Measurements from ENCODE around the gene FAM13C. TPM values are rescaled to one million over a fixed set of nuclear protein-coding genes. Genes with fewer than 3 reads are reported as not detected.

The FAM13C gene
- total and polyA plus RNA-seq, 9 of the 15 experiments (the other 6 are each of a cell fraction or from before 2014, with no cell fraction given), result not detected

GRCh38 chr10:59266321-59266720, 96.0 kb downstream of the FAM13C start:
- intact Hi-C loops (cut with micrococcal nuclease) (no loop called here), in situ Hi-C loops (cut with MboI) (no loop called here)
- no peak overlapping the region for H3K9ac ChIP-seq (ENCODE audit: insufficient read depth in 1 of 2, low read depth in 2 of 2, low read length in 2 of 2)
- DNase-seq (ENCODE audit: extremely low read depth in 1 of 4, low spot score in 3 of 4) (no peak), ATAC-seq (no peak), FAIRE-seq (no peak)
- no peaks in the 10 kb centered on the region for H3K36me3 ChIP-seq (ENCODE audit: control insufficient read depth, insufficient read depth, low read length)
- H3K27ac ChIP-seq (ENCODE audit: extremely low read depth, low read depth, low read length), result no peak overlapping the region
- no peaks in the 10 kb centered on the region for H3K9me1 ChIP-seq (ENCODE audit: control insufficient read depth, insufficient read depth, low read length)
- no peak overlapping the region for H2AFZ ChIP-seq (ENCODE audit: low read depth, low read length)
- H3K27me3 ChIP-seq (ENCODE audit: control insufficient read depth in 2 of 2, insufficient read depth in 2 of 2, low read length in 2 of 2), result no peaks in the 10 kb centered on the region
- no peak overlapping the region for H3K4me2 ChIP-seq (ENCODE audit: insufficient read depth, low read length)
- no peaks in the 10 kb centered on the region for H4K20me1 ChIP-seq (replicated peaks; ENCODE audit: control insufficient read depth, insufficient read depth, low read length)
- whole genome bisulfite sequencing (ENCODE audit: insufficient coverage, low coverage, missing lambda C conversion rate), result 2% methylated on average over 3 of the region's 3 CpGs
- CTCF ChIA-PET (ENCODE audit: low intra/inter-chr PET ratio), result interaction anchor here (1.1 kb wide), 1 partner anchor 9 kb away, joined by 3 read pairs; no protein-coding TSS in a partner anchor
- POLR2A ChIA-PET, result no interaction called here
- no peak overlapping the region for H3K4me3 ChIP-seq
- H3K9me3 ChIP-seq (replicated peaks; ENCODE audit: control insufficient read depth, insufficient read depth, low read depth, low read length), result no peaks in the 10 kb centered on the region; the same call in 1 of the 2 replicates
- no peaks in the 10 kb centered on the region for H3K4me1 ChIP-seq (replicated peaks in 1 of 2; ENCODE audit: control insufficient read depth in 2 of 2, insufficient read depth in 2 of 2, low read length in 2 of 2)
- no peaks in the 10 kb centered on the region for H3K79me2 ChIP-seq (ENCODE audit: control insufficient read depth, insufficient read depth, low read length)
- no TSS peak for BruUV-seq (replicated peaks)
- TF ChIP-seq AFF1 (IDR thresholded peaks at IDR 0.05; ENCODE audit: low read depth in 1 of 2, partially characterized antibody in 2 of 2), result no peak
- TF ChIP-seq KDM1A (IDR thresholded peaks at IDR 0.05), result no peak
- TF ChIP-seq BMI1 (IDR thresholded peaks at IDR 0.05; ENCODE audit: low read length), result no peak
- TF ChIP-seq C11orf30 (IDR thresholded peaks at IDR 0.05; ENCODE audit: low read depth), result no peak
- TF ChIP-seq ZNF778 (CRISPR knock-in tag; IDR thresholded peaks at IDR 0.05), result no peak
- TF ChIP-seq MEIS2 (IDR thresholded peaks at IDR 0.05; ENCODE audit: partially characterized antibody), result no peak
- TF ChIP-seq TBP (optimal IDR thresholded peaks at IDR 0.05; ENCODE audit: low read depth, low read length), result no peak
- TF ChIP-seq RFX5 (IDR thresholded peaks at IDR 0.05; ENCODE audit: low read depth, low read length), result no peak
- TF ChIP-seq FOXO4 (CRISPR knock-in tag; IDR thresholded peaks at IDR 0.05), result no peak
- no peak for TF ChIP-seq NFE2 (IDR thresholded peaks at IDR 0.05; ENCODE audit: low read depth)
- TF ChIP-seq, protein P1, sequence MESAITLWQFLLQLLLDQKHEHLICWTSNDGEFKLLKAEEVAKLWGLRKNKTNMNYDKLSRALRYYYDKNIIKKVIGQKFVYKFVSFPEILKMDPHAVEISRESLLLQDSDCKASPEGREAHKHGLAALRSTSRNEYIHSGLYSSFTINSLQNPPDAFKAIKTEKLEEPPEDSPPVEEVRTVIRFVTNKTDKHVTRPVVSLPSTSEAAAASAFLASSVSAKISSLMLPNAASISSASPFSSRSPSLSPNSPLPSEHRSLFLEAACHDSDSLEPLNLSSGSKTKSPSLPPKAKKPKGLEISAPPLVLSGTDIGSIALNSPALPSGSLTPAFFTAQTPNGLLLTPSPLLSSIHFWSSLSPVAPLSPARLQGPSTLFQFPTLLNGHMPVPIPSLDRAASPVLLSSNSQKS (CRISPR knock-in tag; IDR thresholded peaks at IDR 0.05), result no peak
- TF ChIP-seq HIVEP1 (CRISPR knock-in tag; IDR thresholded peaks at IDR 0.05), result no peak
- no peak for TF ChIP-seq ETS1 (conservative IDR thresholded peaks at IDR 0.05; ENCODE audit: control insufficient read depth, low read depth, low read length)
- TF ChIP-seq, protein P2, sequence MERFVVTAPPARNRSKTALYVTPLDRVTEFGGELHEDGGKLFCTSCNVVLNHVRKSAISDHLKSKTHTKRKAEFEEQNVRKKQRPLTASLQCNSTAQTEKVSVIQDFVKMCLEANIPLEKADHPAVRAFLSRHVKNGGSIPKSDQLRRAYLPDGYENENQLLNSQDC (CRISPR knock-in tag; IDR thresholded peaks at IDR 0.05), result no peak
- no peak for TF ChIP-seq KHSRP (IDR thresholded peaks at IDR 0.05)
- no peak for TF ChIP-seq U2AF2 (optimal IDR thresholded peaks at IDR 0.05; ENCODE audit: low read depth, low read length)
- TF ChIP-seq HNRNPH1 (optimal IDR thresholded peaks at IDR 0.05; ENCODE audit: low read depth, low read length), result no peak
